ENCODE data around the gene PRSS36.
A peak's percentile ranks its signal among the peaks of the same experiment; 100 is the strongest.

Gene PRSS36

DNA sequence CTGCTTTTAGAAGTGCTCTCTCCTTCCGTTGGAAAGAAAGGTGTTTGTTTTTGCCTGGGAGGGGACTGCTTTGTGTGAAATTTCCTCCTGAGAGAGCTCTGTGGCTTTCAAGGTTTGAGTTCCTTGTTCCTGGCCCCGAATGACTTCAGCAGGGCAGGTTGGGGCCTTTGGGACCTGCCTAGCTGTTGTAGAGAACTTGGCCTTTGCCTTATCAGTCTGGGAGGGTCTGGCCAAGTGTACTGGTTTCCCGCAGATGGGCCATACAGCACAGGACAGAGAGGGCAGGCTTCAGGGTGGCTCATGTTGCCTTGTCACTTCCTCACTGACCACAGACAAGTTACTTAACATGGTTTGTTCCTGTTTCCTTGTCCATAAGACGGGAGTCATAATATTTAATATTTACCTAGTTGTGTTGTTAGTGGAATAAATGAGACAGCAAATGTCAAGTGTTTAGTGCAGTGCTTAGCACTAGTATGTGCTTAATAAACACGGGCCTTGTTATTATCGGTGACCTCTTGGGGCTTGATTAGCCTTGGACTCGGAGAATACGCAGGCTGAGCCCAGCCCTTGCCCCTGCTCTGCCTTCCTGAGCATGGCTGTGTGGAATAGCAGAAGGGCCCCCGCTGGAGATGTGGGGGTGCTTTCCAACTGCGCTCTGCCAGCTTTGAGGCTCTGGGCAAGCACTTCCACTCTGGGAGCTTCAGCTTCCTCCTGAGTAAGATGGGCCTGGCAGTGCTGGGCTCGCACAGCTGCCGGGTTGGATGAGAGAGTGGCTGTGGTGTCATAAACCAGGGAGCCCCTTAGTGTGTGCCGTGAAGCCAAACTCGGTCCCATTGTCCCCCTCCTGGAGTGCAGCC lies 20.9 kb downstream of the PRSS36 start:
- DNase-seq (ENCODE audit: low spot score in 2 of 2) = no peak
- Mint-ChIP-seq H3K4me1 (peaks cover 6% of the 10 kb centered on the region), H3K4me3 (no peak overlapping the region), H3K9me3 (no peaks in the 10 kb centered on the region), H3K27ac (no peak overlapping the region), H3K36me3 (peaks cover 33% of the 10 kb centered on the region)
- ATAC-seq = no peak

- Mint-ChIP-seq H3K9me3 (no peaks in the 10 kb centered on the region), H3K36me3 (peaks cover 51% of the 10 kb centered on the region), H3K4me1 (peaks cover 6% of the 10 kb centered on the region), H3K27ac (peak overlapping the region; percentile 14), H3K4me3 (no peak overlapping the region)
- ATAC-seq (no peak), DNase-seq (ENCODE audit: low spot score in 2 of 2) (no peak)
Observed at GRCh38 chr16:31127182-31127581, 22.7 kb downstream of the PRSS36 start.

GRCh38 chr16:31125844-31126243 lies 24.0 kb downstream of the PRSS36 start:
- DNase-seq (ENCODE audit: low spot score in 2 of 2) (no peak), ATAC-seq (no peak)
- no peak overlapping the region for H3K4me3 Mint-ChIP-seq
- H3K4me1 Mint-ChIP-seq = peaks cover 6% of the 10 kb centered on the region
- H3K36me3 Mint-ChIP-seq = peaks cover 64% of the 10 kb centered on the region
- no peaks in the 10 kb centered on the region for H3K9me3 Mint-ChIP-seq
- peak overlapping the region; percentile 77 for H3K27ac Mint-ChIP-seq

- Mint-ChIP-seq H3K4me3 (no peak overlapping the region), H3K36me3 (peaks cover 81% of the 10 kb centered on the region), H3K4me1 (peaks cover 20% of the 10 kb centered on the region), H3K27ac (no peak overlapping the region), H3K9me3 (no peaks in the 10 kb centered on the region)
- DNase-seq (ENCODE audit: low spot score in 2 of 2) = no peak
- no peak for ATAC-seq
Observed at GRCh38 chr16:31120129-31120528, 29.7 kb downstream of the PRSS36 start.

GRCh38 chr16:31118223-31119155 lies 31.4 kb downstream of the PRSS36 start:
- peak overlapping the region; percentile 64 for H3K27ac Mint-ChIP-seq
- DNase-seq (ENCODE audit: low spot score in 2 of 2) (no peak), ATAC-seq (no peak)
- H3K4me3 Mint-ChIP-seq = peak overlapping the region; percentile 77
- peaks cover 64% of the 10 kb centered on the region for H3K36me3 Mint-ChIP-seq
- H3K9me3 Mint-ChIP-seq = no peaks in the 10 kb centered on the region
- peaks cover 20% of the 10 kb centered on the region for H3K4me1 Mint-ChIP-seq

GRCh38 chr16:31117384-31118222 lies 32.3 kb downstream of the PRSS36 start, which contains the start of gene KAT8:
Gene KAT8, plus strand, starts transcription at chr16:31117664. Its CDS starts 18 bp downstream, at chr16:31117682.
- Mint-ChIP-seq H3K4me1 (peaks cover 20% of the 10 kb centered on the region), H3K4me3 (peak within 1 kb of the TSS; percentile 77), H3K9me3 (no peaks in the 10 kb centered on the region), H3K36me3 (peaks cover 60% of the 10 kb centered on the region), H3K27ac (peak within 1 kb of the TSS; percentile 64)
- ATAC-seq (peak; percentile 96), DNase-seq (ENCODE audit: low spot score in 2 of 2) (peak; percentile 90 to 98)

GRCh38 chr16:31114468-31114867 lies 35.4 kb downstream of the PRSS36 start:
- ATAC-seq (no peak), DNase-seq (ENCODE audit: low spot score in 2 of 2) (no peak)
- Mint-ChIP-seq H3K4me1 (peaks cover 31% of the 10 kb centered on the region), H3K4me3 (no peak overlapping the region), H3K27ac (no peak overlapping the region), H3K9me3 (no peaks in the 10 kb centered on the region), H3K36me3 (peaks cover 59% of the 10 kb centered on the region)

DNA sequence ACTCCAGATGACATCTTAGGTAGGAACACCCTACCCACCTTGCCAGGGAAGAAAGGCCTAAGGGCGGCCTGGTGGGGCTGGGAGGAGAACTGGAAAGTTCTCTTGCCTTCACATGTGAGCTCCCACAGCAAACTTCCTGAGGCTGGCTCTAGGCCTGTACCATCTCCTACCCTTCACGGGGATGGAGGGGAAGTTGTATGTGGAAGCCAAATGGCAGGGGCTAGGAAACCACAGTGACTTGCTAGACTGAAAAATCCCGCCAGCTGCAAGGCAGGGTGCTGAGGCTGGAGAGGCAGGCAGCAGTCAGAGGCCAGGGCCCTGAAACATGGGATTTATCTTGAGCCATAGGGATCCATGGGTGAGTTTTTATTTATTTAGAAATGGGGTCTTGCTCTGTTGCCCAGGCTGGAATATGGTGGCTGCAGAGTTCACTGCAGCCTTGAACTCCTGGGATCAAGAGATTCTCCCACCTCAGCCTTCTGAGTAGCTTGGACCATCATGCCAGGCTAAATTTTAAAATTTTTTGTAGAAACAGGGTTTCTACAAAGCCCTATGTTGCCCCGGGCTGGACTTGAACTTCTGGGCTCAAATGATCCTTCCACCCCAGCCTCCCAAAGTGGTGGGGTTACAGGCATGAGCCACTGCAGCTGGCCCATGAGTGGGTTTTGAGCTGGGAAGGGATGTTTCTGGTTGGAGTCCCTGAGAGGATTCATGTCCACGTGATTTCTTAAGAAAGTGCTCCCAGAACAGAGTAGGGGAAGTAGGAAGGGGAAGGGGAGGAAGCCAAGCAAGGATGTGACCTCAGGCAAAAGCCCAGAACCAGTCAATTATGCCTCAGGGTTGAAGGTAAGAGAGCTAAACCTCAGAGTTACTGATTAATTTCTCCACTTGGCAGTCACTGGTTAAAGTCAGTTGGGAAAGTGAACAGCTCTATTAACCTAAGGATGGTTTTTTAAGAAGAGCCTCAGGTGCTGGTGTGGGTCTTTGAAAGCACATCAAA lies 36.4 kb downstream of the PRSS36 start:
- DNase-seq (ENCODE audit: low spot score in 2 of 2) (no peak), ATAC-seq (no peak)
- H3K4me1 Mint-ChIP-seq = peaks cover 27% of the 10 kb centered on the region
- H3K4me3 Mint-ChIP-seq = no peak overlapping the region
- peaks cover 51% of the 10 kb centered on the region for H3K36me3 Mint-ChIP-seq
- peak overlapping the region; percentile 46 for H3K27ac Mint-ChIP-seq
- no peaks in the 10 kb centered on the region for H3K9me3 Mint-ChIP-seq

DNA sequence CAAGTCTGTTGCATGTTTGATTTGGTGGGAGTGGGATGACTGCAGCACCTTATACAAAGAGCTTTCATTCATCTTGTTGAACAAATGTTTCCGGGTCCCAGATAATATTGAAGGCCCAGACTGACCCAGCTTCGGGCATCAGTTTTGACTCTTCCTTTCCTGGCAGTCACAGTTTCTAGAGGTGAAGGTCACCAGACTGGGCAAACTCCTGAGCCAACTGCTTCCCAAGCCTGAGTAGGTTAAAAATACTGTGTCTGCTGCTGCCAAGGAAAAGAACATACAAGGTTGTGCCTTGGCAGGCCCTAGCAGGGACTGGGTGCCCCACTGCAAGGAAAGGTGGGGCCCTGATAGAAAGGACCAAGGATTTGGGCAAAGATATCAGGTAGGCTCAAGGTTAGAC lies 37.2 kb downstream of the PRSS36 start:
- Mint-ChIP-seq H3K4me3 (no peak overlapping the region), H3K36me3 (peaks cover 48% of the 10 kb centered on the region), H3K4me1 (peaks cover 24% of the 10 kb centered on the region), H3K9me3 (no peaks in the 10 kb centered on the region), H3K27ac (no peak overlapping the region)
- ATAC-seq (no peak), DNase-seq (ENCODE audit: low spot score in 2 of 2) (no peak)

GRCh38 chr16:31111881-31112466 lies 37.9 kb downstream of the PRSS36 start:
- H3K9me3 Mint-ChIP-seq = no peaks in the 10 kb centered on the region
- H3K4me3 Mint-ChIP-seq = no peak overlapping the region
- H3K4me1 Mint-ChIP-seq = peaks cover 31% of the 10 kb centered on the region
- peaks cover 47% of the 10 kb centered on the region for H3K36me3 Mint-ChIP-seq
- ATAC-seq (no peak), DNase-seq (ENCODE audit: low spot score in 2 of 2) (no peak)
- peak overlapping the region; percentile 10 for H3K27ac Mint-ChIP-seq

DNA sequence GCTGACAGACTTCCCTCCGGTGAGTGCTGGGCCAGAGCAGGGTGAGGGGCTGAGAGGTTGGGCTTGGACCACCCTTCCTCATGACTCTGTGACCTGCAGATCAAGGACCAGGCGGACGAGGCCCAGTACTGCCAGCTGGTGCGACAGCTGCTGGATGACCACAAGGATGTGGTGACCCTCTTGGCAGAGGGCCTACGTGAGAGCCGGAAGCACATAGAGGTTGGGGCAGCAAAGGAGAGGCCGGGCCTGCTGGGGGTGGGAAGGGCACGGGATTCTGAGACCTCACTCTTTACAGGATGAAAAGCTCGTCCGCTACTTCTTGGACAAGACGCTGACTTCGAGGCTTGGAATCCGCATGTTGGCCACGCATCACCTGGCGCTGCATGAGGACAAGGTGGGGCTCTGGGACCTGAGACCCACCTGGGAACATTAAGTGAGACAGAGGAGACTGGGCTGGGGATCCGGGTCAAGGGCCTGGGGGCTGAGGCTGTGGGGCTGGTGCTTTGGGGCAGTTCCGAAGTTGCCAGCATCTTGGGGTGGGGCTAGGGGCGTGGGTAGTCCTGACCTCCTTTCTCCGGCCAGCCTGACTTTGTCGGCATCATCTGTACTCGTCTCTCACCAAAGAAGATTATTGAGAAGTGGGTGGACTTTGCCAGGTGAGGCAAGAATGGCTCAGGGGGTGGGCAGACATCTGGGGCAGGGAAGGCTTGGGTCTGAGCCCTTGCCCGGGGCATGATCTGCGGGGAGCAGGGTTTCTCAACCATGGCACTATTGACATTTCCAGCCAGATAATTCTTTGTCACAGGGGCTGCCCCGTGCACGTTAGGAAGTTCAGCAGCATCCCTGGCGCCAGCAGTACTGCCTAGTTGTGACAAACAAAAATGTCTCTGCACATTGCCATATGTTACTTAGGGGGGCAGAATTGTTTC lies 39.5 kb downstream of the PRSS36 start:
- Mint-ChIP-seq H3K4me3 (peak overlapping the region; percentile 90), H3K36me3 (peaks cover 47% of the 10 kb centered on the region), H3K9me3 (no peaks in the 10 kb centered on the region), H3K27ac (peak overlapping the region; percentile 86), H3K4me1 (peaks cover 31% of the 10 kb centered on the region)
- ATAC-seq (no peak), DNase-seq (ENCODE audit: low spot score in 2 of 2) (no peak)

DNA sequence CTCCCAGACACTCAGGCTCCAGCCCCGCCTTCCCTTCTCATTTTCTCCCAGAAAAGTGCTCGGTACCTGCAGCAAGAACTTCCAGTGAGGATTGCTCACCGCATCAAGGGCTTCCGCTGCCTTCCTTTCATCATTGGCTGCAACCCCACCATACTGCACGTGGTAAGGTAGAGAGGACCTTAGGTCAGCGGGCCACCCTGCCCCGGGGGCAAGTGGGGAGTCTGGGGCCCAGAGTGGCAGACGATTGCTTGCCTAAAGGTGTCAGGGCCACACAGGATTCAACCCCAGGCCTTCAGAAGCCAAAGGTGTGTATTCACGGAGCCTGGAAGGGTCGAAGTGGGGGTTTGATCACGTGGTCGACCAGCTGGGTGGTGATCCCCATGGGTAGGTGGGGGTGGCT lies 40.2 kb downstream of the PRSS36 start:
- Mint-ChIP-seq H3K4me1 (peaks cover 32% of the 10 kb centered on the region), H3K9me3 (no peaks in the 10 kb centered on the region), H3K27ac (peak overlapping the region; percentile 86), H3K4me3 (peak overlapping the region; percentile 90), H3K36me3 (peaks cover 47% of the 10 kb centered on the region)
- ATAC-seq (no peak), DNase-seq (ENCODE audit: low spot score in 2 of 2) (no peak)

Measured in stimulated activated effector memory CD8-positive, alpha-beta T cell treated with anti-CD3 and anti-CD28 coated beads, Interleukin-12 subunit alpha, Interleukin-12 subunit beta, amount 100 ng/mL, for 72 hours (primary cell).